Endothelial cell (in vitro differentiated cells): ENCODE results near the gene S100A1. TPM values are rescaled to one million over a fixed set of nuclear protein-coding genes. Genes with fewer than 3 reads are reported as not detected.
"Not testable (repeated sequence)": the region's sequence is repeated elsewhere in the genome, so short reads cannot be mapped to it uniquely, and the experiment has no call there.

ENCODE experiments used
- DNase-seq: peaks from one replicate; pipeline ENCODE4 v3.0.0; 2021; ENCODE audit warnings: low spot score
- H3K27ac Mint-ChIP-seq: one replicate; pipeline ENCODE4 v1.8.0; 2021; ENCODE audit warnings: mixed read lengths, inconsistent platforms; ENCODE audit not compliant: unreplicated experiment
- H3K27me3 Mint-ChIP-seq: one replicate; pipeline ENCODE4 v1.8.0; 2021; ENCODE audit warnings: mild to moderate bottlenecking, moderate library complexity, mixed read lengths, inconsistent platforms; ENCODE audit not compliant: unreplicated experiment
- H3K36me3 Mint-ChIP-seq: one replicate; pipeline ENCODE4 v1.8.0; 2021; ENCODE audit warnings: mild to moderate bottlenecking, low read depth, mixed read lengths, inconsistent platforms; ENCODE audit not compliant: unreplicated experiment
- H3K4me1 Mint-ChIP-seq: one replicate; pipeline ENCODE4 v1.8.0; 2021; ENCODE audit warnings: mild to moderate bottlenecking, mixed read lengths, inconsistent platforms; ENCODE audit not compliant: unreplicated experiment
- H3K4me3 Mint-ChIP-seq: one replicate; pipeline ENCODE4 v1.8.0; 2021; ENCODE audit warnings: mild to moderate bottlenecking, mixed read lengths, inconsistent platforms; ENCODE audit not compliant: unreplicated experiment
- H3K9me3 Mint-ChIP-seq: one replicate; pipeline ENCODE4 v1.8.0; 2021; ENCODE audit warnings: mixed read lengths, inconsistent platforms; ENCODE audit not compliant: unreplicated experiment
- total RNA-seq: library from RNA; stranded (reverse); fragmentation: NEBNext Ultra II Directional; extraction: Animal tissue kit (Norgen Biotek cat#: 25700); gene quantifications from one replicate; pipeline ENCODE4 v1.2.1, GENCODE V29; 2021; ENCODE audit not compliant: unreplicated experiment
- TF ChIP-seq, protein P1 (sequence below): fragments of 200-600 bp; sonication (generic); IDR thresholded peaks from one replicate; pipeline ENCODE4 v1.5.0; 2021; ENCODE audit warnings: antibody characterized with exemption; ENCODE audit not compliant: unreplicated experiment

S100A1 gene
- total RNA-seq, 1 donor from 2014 or later: not detected

DNA sequence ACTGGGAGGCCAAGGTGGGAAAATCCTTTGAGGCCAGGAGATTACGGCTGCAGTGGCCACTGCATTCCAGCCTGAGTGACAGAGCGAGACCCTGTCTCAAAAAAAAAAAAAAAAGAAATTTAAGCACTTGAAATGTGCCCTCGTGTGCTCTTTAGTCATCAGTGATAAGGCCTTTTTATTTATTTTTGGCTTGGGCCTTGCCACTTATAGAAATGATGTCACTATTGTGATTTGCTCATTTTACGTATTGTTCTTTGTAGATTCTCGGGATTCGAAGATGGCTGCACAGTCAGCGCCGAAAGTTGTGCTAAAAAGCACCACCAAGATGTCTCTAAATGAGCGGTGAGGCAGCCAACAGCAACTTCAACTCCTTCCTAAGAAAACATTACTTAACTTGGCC, 8.1 kb downstream of the S100A1 start:
- Mint-ChIP-seq H3K27me3 (peaks cover 12% of the 10 kb centered on the region), H3K4me1 (peaks cover 17% of the 10 kb centered on the region), H3K9me3 (peaks cover 6% of the 10 kb centered on the region), H3K4me3 (peak overlapping the region; percentile 78), H3K36me3 (peaks cover 31% of the 10 kb centered on the region), H3K27ac (peak overlapping the region; percentile 74)
- DNase-seq: no peak
- TF ChIP-seq, protein P1, sequence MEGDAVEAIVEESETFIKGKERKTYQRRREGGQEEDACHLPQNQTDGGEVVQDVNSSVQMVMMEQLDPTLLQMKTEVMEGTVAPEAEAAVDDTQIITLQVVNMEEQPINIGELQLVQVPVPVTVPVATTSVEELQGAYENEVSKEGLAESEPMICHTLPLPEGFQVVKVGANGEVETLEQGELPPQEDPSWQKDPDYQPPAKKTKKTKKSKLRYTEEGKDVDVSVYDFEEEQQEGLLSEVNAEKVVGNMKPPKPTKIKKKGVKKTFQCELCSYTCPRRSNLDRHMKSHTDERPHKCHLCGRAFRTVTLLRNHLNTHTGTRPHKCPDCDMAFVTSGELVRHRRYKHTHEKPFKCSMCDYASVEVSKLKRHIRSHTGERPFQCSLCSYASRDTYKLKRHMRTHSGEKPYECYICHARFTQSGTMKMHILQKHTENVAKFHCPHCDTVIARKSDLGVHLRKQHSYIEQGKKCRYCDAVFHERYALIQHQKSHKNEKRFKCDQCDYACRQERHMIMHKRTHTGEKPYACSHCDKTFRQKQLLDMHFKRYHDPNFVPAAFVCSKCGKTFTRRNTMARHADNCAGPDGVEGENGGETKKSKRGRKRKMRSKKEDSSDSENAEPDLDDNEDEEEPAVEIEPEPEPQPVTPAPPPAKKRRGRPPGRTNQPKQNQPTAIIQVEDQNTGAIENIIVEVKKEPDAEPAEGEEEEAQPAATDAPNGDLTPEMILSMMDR: no peak

DNA sequence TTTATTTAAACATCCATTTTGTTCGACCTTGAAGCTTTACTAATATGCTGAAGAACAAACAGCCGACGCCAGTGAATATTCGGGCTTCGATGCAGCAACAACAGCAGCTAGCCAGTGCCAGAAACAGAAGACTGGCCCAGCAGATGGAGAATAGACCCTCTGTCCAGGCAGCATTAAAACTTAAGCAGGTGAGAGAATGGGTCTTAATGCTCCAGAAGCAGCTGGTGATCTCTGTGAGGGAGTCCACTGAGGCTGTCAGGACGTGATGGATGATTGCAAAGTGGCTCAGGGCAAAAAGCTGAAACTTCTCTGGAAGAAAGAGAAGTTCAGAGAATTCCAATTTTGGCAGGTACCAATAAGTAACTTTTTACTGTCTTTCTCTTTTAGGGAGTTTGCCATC, 10.0 kb downstream of the S100A1 start:
- TF ChIP-seq, protein P1: no peak
- peaks cover 9% of the 10 kb centered on the region for H3K4me1 Mint-ChIP-seq
- H3K27me3 Mint-ChIP-seq: peaks cover 7% of the 10 kb centered on the region
- no peak overlapping the region for H3K27ac Mint-ChIP-seq
- peaks cover 29% of the 10 kb centered on the region for H3K36me3 Mint-ChIP-seq
- H3K9me3 Mint-ChIP-seq: peaks cover 1% of the 10 kb centered on the region
- DNase-seq: no peak
- no peak overlapping the region for H3K4me3 Mint-ChIP-seq

DNA sequence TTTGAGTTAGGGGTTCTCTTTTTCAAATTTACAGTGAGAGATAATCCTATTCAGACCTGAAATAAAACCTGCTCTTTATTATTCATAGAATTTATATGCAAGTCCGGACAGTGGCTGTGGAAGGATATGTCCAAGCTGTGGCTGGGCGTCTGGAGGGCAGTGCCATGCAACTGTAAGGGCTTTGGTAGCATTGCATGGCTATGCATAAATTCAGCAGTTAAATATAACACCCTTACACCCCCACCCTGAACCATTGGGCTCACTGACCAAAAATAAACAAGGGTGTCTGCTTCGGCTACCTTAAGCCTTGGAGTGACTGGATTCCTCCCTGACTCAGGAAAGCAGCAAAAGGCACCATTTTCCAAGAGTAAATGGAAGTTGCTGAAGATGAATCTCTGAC, 11.0 kb downstream of the S100A1 start:
- no peak overlapping the region for H3K4me3 Mint-ChIP-seq
- no peak for DNase-seq
- TF ChIP-seq, protein P1: no peak
- H3K27me3 Mint-ChIP-seq: peaks cover 3% of the 10 kb centered on the region
- peaks cover 6% of the 10 kb centered on the region for H3K4me1 Mint-ChIP-seq
- no peak overlapping the region for H3K27ac Mint-ChIP-seq
- H3K9me3 Mint-ChIP-seq: no peaks in the 10 kb centered on the region
- H3K36me3 Mint-ChIP-seq: peaks cover 36% of the 10 kb centered on the region

DNA sequence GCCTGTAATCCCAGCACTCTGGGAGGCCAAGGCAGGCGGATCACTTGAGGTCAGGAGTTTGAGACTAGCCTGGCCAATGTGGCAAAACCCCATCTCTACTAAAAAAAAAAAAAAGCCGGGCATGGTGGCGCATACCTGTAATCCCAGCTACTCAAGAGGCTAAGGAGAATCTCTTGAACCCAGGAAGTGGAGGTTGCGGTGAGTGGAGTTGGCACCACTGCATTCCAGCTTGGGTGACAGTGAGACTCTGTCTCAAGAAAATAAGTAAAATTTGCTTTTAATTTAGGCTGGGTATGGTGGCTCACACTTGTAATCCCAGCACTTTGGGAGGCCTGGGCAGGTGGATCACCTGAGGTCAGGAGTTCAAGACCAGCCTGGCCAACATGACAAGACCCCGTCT, 12.0 kb downstream of the S100A1 start:
- DNase-seq, H3K27ac Mint-ChIP-seq, H3K4me3 Mint-ChIP-seq, H3K27me3 Mint-ChIP-seq, H3K9me3 Mint-ChIP-seq, H3K4me1 Mint-ChIP-seq: not testable (repeated sequence)
- H3K36me3 Mint-ChIP-seq: peaks cover 40% of the 10 kb centered on the region

DNA sequence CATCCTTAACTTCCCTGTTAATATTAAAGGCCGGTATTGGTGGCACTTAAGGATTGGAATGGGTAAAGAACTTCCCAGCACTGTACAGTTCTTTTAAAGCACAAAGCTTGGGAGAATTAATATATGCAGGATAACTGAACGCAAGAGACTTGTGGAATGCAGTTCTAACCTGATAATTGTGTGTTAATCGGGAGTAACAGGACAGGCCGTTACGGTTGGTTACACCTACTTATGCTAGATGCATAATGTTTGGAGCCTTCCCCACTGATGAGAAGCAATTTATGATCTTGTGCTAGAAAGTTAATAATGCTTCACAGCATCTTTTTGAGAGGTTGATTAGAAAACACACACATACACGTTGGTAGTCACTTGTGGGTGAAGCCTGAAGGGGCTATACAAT, 12.6 kb downstream of the S100A1 start:
- Mint-ChIP-seq H3K4me3 (no peak overlapping the region), H3K36me3 (peaks cover 46% of the 10 kb centered on the region), H3K27ac (no peak overlapping the region), H3K9me3 (no peaks in the 10 kb centered on the region), H3K4me1 (no peaks in the 10 kb centered on the region), H3K27me3 (no peaks in the 10 kb centered on the region)
- TF ChIP-seq, protein P1: no peak
- DNase-seq: no peak

DNA sequence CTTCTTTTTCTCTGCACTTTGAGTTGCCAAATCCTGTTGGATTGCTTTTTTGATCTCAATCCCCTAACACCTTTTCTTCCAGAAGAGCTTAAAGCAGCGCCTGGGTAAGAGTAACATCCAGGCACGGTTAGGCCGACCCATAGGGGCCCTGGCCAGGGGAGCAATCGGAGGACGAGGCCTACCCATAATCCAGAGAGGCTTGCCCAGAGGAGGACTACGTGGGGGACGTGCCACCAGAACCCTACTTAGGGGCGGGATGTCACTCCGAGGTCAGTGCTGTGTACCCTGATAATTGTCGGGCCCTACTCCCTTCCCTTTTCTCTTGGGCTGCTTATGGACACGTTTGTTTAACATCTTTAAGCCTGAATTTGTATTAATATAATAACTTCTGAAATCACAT, 13.9 kb downstream of the S100A1 start:
- H3K27me3 Mint-ChIP-seq: no peaks in the 10 kb centered on the region
- no peak overlapping the region for H3K4me3 Mint-ChIP-seq
- H3K9me3 Mint-ChIP-seq: no peaks in the 10 kb centered on the region
- peaks cover 49% of the 10 kb centered on the region for H3K36me3 Mint-ChIP-seq
- TF ChIP-seq, protein P1: no peak
- no peaks in the 10 kb centered on the region for H3K4me1 Mint-ChIP-seq
- no peak for DNase-seq
- no peak overlapping the region for H3K27ac Mint-ChIP-seq
